Endothelial cell of umbilical vein (primary cell): ENCODE results near the gene NAMPT.
A peak's percentile ranks its signal among the peaks of the same experiment; 100 is the strongest.

Experiments used
- EZH2 ChIP-seq: IDR thresholded peaks from 2 replicates; pipeline ENCODE4 v1.6.1; 2012; ENCODE audit warnings: borderline replicate concordance, low read depth, mild to moderate bottlenecking, moderate library complexity, low read length, inconsistent platforms; ENCODE audit not compliant: severe bottlenecking
- FOS ChIP-seq: IDR thresholded peaks from 2 replicates; pipeline ENCODE4 v1.6.1; 2011; ENCODE audit warnings: mild to moderate bottlenecking, low read length, moderate library complexity, borderline replicate concordance; ENCODE audit not compliant: insufficient read depth
- GATA2 ChIP-seq: IDR thresholded peaks from 2 replicates; pipeline ENCODE4 v1.7.0; 2011; ENCODE audit warnings: low read depth, mild to moderate bottlenecking, moderate library complexity, mixed read lengths, low read length; ENCODE audit not compliant: insufficient read length, insufficient read depth
- JUN ChIP-seq: IDR thresholded peaks from 2 replicates; pipeline ENCODE4 v1.6.1; 2011; ENCODE audit warnings: borderline replicate concordance, low read depth; ENCODE audit not compliant: insufficient read length, insufficient read depth
- MYC ChIP-seq: IDR thresholded peaks from one replicate; pipeline ENCODE4 v1.6.1; 2011; ENCODE audit warnings: mild to moderate bottlenecking, low read depth, low read length
- POLR2A ChIP-seq: IDR thresholded peaks from 2 replicates; pipeline ENCODE4 v1.6.1; 2012; ENCODE audit warnings: low read depth, mild to moderate bottlenecking, control low read depth, low read length
- POLR2AphosphoS5 ChIP-seq: IDR thresholded peaks from 2 replicates; pipeline ENCODE4 v1.6.1; 2012; ENCODE audit warnings: low read depth, mild to moderate bottlenecking, control low read depth, low read length, moderate library complexity; ENCODE audit not compliant: insufficient read depth
- TF ChIP-seq, protein P1 (sequence below), 2 donors: IDR thresholded peaks; 1 replicate in 1 of 2; 2 replicates in 1 of 2; pipeline ENCODE4 v1.5.1; 2011; ENCODE audit warnings: low read length in 2 of 2, mild to moderate bottlenecking in 2 of 2, moderate library complexity in 2 of 2, control low read depth in 1 of 2, inconsistent platforms in 1 of 2, low read depth in 1 of 2; ENCODE audit not compliant: insufficient read depth in 1 of 2; ENCODE audit errors: extremely low read depth in 1 of 2
- TF ChIP-seq, protein P2 (sequence below): IDR thresholded peaks from 2 replicates; pipeline ENCODE4 v1.6.1; 2011; ENCODE audit not compliant: insufficient read depth, insufficient read length

DNA sequence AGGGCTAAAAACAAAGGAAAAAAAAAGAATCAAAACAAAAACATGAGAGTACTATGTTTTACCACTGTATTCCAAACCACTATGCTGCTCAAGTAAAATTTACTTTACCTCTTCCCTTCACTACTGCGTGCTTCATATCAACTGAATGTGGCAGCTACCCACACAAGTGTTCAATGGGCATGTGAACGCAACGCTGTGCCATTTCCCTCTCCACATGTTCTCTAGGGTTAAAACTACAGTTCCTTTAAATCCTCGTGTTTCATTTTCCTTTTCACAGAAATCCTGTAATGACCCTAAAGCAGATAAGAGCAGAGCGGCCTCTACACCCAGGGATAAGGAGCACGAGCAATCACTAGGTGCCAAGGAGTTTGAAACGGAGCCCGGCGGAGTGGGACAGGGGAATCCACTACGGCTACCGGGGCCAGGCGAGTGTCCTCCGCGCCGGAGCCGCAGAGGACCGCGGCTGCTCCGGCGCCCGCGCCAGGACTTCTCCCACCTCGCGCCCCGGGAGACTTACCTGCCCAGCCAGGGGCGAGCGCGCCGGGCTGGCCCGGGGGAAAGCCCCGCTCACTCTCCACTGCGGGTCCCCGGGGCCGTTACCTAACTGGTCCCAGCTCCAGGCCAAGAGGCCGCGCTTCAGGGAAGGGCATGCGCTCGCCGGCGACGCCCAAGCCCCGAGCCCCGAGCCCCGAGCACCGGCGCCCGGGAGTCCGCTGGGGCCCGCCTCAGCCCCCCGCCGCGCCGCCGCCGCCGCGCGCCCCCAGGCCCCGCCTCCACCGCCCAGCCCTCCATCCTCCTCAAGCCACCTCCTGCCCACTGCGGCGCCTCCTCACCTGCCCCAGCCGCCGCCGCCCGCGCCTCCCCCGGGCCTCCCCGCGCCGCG is 711 bp downstream of the NAMPT start:
- TF ChIP-seq, protein P1, sequence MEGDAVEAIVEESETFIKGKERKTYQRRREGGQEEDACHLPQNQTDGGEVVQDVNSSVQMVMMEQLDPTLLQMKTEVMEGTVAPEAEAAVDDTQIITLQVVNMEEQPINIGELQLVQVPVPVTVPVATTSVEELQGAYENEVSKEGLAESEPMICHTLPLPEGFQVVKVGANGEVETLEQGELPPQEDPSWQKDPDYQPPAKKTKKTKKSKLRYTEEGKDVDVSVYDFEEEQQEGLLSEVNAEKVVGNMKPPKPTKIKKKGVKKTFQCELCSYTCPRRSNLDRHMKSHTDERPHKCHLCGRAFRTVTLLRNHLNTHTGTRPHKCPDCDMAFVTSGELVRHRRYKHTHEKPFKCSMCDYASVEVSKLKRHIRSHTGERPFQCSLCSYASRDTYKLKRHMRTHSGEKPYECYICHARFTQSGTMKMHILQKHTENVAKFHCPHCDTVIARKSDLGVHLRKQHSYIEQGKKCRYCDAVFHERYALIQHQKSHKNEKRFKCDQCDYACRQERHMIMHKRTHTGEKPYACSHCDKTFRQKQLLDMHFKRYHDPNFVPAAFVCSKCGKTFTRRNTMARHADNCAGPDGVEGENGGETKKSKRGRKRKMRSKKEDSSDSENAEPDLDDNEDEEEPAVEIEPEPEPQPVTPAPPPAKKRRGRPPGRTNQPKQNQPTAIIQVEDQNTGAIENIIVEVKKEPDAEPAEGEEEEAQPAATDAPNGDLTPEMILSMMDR (IDR thresholded peaks at IDR 0.05; ENCODE audit: extremely low read depth in 1 of 2, insufficient read depth in 1 of 2, low read depth in 1 of 2, low read length in 2 of 2) = no peak
- TF ChIP-seq GATA2 (no peak), MYC (no peak), POLR2A (no peak), EZH2 (no peak), POLR2AphosphoS5 (no peak), JUN (no peak), FOS (no peak)
- TF ChIP-seq, protein P2, sequence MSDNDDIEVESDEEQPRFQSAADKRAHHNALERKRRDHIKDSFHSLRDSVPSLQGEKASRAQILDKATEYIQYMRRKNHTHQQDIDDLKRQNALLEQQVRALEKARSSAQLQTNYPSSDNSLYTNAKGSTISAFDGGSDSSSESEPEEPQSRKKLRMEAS = peak; percentile 13
